Measurements from ENCODE around the gene KDM1B. TPM values are rescaled to one million over a fixed set of nuclear protein-coding genes. Genes with fewer than 3 reads are reported as not detected.

The KDM1B gene
- total RNA-seq, 1 donor from 2014 or later: 22.9 TPM

DNA sequence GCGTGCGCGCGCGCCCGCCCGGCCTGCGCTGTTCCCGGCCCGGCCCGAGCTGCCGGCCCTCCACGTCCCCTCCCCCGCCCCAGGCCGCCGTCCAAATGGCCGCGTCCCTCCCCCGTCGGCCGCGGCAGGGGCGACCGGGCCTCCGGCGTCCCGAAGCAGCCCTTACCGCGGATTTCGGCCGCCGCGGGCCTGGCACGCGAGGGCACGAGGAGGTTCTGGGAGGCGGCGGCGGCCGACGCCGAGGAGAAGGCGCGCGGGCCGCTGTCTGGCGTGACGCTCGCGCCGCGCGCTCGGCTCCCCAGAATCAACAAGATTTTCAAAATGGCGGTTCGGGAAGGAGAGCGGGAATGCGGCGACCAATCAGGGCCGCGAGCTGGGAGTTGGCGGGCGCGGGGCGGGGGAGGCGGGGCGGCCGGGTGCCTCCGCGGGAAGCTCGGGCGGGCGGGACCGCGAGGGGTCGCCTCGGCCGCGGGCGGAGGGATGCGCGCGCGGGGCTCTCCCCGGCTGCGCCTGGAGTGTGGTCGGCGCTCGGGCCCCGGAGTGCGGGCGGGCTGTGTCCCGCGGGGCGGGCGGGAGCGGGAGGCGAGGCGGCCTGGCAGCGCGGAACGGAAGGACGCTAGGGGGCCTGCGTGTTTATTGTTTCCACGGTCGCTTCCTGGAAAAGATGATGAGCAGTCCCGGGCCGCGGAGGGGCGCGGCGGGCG is 109.1 kb downstream of the KDM1B start, which contains the start of gene DEK:
Gene DEK, minus strand, starts transcription at position 312 of the 704 bp plus-strand sequence. CDS start 543 bp downstream, outside the sequence.
- no peak for DNase-seq (ENCODE audit: low read depth)
- Histone ChIP-seq H3K4me3 (ENCODE audit: low read depth, low read length) (peak within 1 kb of the TSS; percentile 80), H3K27me3 (ENCODE audit: control insufficient read depth, insufficient read depth, low read length) (no peaks in the 10 kb centered on the region), H3K36me3 (ENCODE audit: control insufficient read depth, insufficient read depth, low read length) (no peaks in the 10 kb centered on the region)
- TF ChIP-seq, protein P1, sequence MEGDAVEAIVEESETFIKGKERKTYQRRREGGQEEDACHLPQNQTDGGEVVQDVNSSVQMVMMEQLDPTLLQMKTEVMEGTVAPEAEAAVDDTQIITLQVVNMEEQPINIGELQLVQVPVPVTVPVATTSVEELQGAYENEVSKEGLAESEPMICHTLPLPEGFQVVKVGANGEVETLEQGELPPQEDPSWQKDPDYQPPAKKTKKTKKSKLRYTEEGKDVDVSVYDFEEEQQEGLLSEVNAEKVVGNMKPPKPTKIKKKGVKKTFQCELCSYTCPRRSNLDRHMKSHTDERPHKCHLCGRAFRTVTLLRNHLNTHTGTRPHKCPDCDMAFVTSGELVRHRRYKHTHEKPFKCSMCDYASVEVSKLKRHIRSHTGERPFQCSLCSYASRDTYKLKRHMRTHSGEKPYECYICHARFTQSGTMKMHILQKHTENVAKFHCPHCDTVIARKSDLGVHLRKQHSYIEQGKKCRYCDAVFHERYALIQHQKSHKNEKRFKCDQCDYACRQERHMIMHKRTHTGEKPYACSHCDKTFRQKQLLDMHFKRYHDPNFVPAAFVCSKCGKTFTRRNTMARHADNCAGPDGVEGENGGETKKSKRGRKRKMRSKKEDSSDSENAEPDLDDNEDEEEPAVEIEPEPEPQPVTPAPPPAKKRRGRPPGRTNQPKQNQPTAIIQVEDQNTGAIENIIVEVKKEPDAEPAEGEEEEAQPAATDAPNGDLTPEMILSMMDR (IDR thresholded peaks at IDR 0.05; ENCODE audit: insufficient read depth, low read length, poor library complexity, severe bottlenecking): peak; percentile 47

DNA sequence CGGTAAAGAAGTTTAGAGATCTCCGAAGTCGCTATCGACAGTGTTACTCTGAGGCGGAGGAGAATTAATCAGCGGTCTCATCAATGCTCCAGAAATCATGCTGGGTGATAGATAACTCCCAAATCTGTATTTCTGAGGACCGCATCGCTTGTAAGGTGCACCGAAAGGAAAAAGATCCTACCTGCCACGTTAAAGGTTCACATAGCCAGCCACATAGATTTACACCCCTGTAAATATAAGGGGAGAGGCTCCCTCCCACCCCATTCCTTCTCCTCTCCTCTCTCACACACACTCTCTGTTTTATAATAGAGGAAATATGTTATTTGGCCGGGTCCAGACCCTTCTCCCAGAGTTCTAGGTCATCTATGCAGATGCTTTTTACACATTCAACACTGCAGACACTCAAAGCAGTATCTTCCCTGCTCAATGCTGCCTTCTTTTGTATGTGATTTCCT is 109.7 kb downstream of the KDM1B start:
- Histone ChIP-seq H3K36me3 (ENCODE audit: control insufficient read depth, insufficient read depth, low read length) (no peaks in the 10 kb centered on the region), H3K27me3 (ENCODE audit: control insufficient read depth, insufficient read depth, low read length) (no peaks in the 10 kb centered on the region), H3K4me3 (ENCODE audit: low read depth, low read length) (peak overlapping the region; percentile 80)
- TF ChIP-seq, protein P1 (IDR thresholded peaks at IDR 0.05; ENCODE audit: insufficient read depth, low read length, poor library complexity, severe bottlenecking): no peak
- no peak for DNase-seq (ENCODE audit: low read depth)

- no peaks in the 10 kb centered on the region for H3K27me3 ChIP-seq (ENCODE audit: control insufficient read depth, insufficient read depth, low read length)
- TF ChIP-seq, protein P1 (IDR thresholded peaks at IDR 0.05; ENCODE audit: insufficient read depth, low read length, poor library complexity, severe bottlenecking): no peak
- no peak for DNase-seq (ENCODE audit: low read depth)
- no peaks in the 10 kb centered on the region for H3K36me3 ChIP-seq (ENCODE audit: control insufficient read depth, insufficient read depth, low read length)
- no peak overlapping the region for H3K4me3 ChIP-seq (ENCODE audit: low read depth, low read length)
Measured at GRCh38 chr6:18265787-18266522, 110.7 kb downstream of the KDM1B start.

DNA sequence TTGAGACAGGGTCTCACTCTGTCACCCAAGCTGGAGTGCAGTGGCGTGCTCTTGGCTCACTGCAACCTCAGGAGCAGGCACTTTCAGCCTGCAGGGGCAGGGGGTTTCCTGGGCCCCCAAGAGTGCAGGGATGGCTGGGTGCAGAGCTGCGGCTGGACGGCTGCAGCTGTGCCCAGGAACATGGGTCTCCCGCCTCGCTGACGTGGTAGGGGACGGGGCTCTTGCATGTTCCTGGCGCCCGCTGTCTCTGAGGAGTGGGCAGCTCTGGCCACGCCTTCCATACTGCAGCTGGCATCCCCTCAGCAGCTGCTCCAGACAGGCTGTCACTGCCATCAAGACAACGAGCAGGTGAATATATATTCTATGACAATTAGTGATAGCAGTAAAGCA is 111.3 kb downstream of the KDM1B start:
- DNase-seq (ENCODE audit: low read depth): no peak
- TF ChIP-seq, protein P1 (IDR thresholded peaks at IDR 0.05; ENCODE audit: insufficient read depth, low read length, poor library complexity, severe bottlenecking): no peak
- no peak overlapping the region for H3K4me3 ChIP-seq (ENCODE audit: low read depth, low read length)
- H3K27me3 ChIP-seq (ENCODE audit: control insufficient read depth, insufficient read depth, low read length): no peaks in the 10 kb centered on the region
- H3K36me3 ChIP-seq (ENCODE audit: control insufficient read depth, insufficient read depth, low read length): no peaks in the 10 kb centered on the region

GRCh38 chr6:18268066-18268465 is 112.8 kb downstream of the KDM1B start:
- no peak for DNase-seq (ENCODE audit: low read depth)
- TF ChIP-seq, protein P1 (IDR thresholded peaks at IDR 0.05; ENCODE audit: insufficient read depth, low read length, poor library complexity, severe bottlenecking): no peak
- Histone ChIP-seq H3K27me3 (ENCODE audit: control insufficient read depth, insufficient read depth, low read length) (no peaks in the 10 kb centered on the region), H3K4me3 (ENCODE audit: low read depth, low read length) (no peak overlapping the region), H3K36me3 (ENCODE audit: control insufficient read depth, insufficient read depth, low read length) (no peaks in the 10 kb centered on the region)

Data from kidney epithelial cell (primary cell).